ENCODE measurements around the gene AKR1C3. TPM values are rescaled to one million over a fixed set of nuclear protein-coding genes. Genes with fewer than 3 reads are reported as not detected.

The AKR1C3 gene
- total RNA-seq, 2 experiments from 2014 or later = 1.9 to 2.0 TPM

DNA sequence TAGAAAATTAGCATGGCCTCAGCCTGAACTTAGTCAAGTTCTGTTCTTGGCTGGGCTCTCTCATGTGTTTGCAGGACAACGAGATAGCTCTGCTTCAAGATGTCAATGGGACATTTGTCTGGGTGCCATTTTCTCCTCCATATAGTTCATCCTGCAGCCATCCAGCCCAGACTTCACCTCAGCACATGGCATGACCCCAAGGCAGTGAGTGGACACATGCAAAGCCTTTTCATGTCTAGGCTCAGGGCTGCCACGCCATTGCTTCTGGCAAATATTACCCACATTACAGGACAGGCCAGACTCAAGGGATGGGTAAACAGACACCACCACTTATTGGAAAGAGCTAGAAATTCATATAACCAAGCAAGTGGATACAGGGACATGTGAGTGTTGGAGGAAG lies 9.3 kb downstream of the AKR1C3 start:
- no peaks in the 10 kb centered on the region for H3K27me3 ChIP-seq (ENCODE audit: control insufficient read depth in 1 of 2, insufficient read depth in 2 of 2, low read length in 2 of 2)
- no peaks in the 10 kb centered on the region for H3K9me3 ChIP-seq (ENCODE audit: control insufficient read depth in 1 of 2, insufficient read depth in 1 of 2, low read length in 2 of 2)
- ATAC-seq (ENCODE audit: poor library complexity) (no peak), DNase-seq (no peak)
- TF ChIP-seq, protein P1, sequence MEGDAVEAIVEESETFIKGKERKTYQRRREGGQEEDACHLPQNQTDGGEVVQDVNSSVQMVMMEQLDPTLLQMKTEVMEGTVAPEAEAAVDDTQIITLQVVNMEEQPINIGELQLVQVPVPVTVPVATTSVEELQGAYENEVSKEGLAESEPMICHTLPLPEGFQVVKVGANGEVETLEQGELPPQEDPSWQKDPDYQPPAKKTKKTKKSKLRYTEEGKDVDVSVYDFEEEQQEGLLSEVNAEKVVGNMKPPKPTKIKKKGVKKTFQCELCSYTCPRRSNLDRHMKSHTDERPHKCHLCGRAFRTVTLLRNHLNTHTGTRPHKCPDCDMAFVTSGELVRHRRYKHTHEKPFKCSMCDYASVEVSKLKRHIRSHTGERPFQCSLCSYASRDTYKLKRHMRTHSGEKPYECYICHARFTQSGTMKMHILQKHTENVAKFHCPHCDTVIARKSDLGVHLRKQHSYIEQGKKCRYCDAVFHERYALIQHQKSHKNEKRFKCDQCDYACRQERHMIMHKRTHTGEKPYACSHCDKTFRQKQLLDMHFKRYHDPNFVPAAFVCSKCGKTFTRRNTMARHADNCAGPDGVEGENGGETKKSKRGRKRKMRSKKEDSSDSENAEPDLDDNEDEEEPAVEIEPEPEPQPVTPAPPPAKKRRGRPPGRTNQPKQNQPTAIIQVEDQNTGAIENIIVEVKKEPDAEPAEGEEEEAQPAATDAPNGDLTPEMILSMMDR (IDR thresholded peaks at IDR 0.05) = no peak
- Mint-ChIP-seq H3K4me3 (no peak overlapping the region), H3K27ac (no peak overlapping the region), H3K9me3 (no peaks in the 10 kb centered on the region), H3K4me1 (ENCODE audit: low read depth) (no peaks in the 10 kb centered on the region), H3K27me3 (no peaks in the 10 kb centered on the region), H3K36me3 (ENCODE audit: low read depth) (peaks cover 8% of the 10 kb centered on the region)
- H3K4me3 ChIP-seq (ENCODE audit: low read length) = no peak overlapping the region
- peaks cover 6% of the 10 kb centered on the region for H3K36me3 ChIP-seq (ENCODE audit: insufficient read depth, low read length)
- no peaks in the 10 kb centered on the region for H3K4me1 ChIP-seq (ENCODE audit: insufficient read depth, low read length)
- ChIA-PET CTCF (no interaction called here), POLR2A (no interaction called here)
- H3K27ac ChIP-seq (ENCODE audit: low read depth in 1 of 2, low read length in 2 of 2) = no peak overlapping the region
- intact Hi-C loops (cut with DNase I, micrococcal nuclease) = no loop called here

DNA sequence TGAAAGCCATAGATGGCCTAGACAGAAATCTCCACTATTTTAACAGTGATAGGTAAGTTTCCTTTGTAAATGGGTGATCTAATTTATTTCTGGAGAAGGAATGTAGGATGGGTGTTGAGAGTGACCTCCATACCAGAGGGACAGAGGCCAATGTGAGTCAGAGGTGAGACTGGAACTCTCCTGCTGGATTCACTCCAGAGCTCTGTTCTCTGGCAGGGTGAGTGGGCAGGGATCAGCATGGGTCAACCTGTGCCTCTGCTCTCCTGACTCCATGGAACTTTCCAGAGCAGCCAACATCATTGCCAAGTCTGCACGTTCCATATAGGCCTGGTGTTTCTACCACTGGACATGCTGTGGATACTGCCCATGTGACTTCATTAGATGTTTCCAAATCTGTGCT lies 11.4 kb downstream of the AKR1C3 start:
- ChIA-PET POLR2A (no interaction called here), CTCF (no interaction called here)
- Mint-ChIP-seq H3K27ac (no peak overlapping the region), H3K9me3 (no peaks in the 10 kb centered on the region), H3K4me1 (ENCODE audit: low read depth) (no peaks in the 10 kb centered on the region), H3K36me3 (ENCODE audit: low read depth) (peaks cover 8% of the 10 kb centered on the region), H3K4me3 (no peak overlapping the region), H3K27me3 (no peaks in the 10 kb centered on the region)
- intact Hi-C loops (cut with DNase I, micrococcal nuclease) = no loop called here
- Histone ChIP-seq H3K27me3 (ENCODE audit: control insufficient read depth in 1 of 2, insufficient read depth in 2 of 2, low read length in 2 of 2) (no peaks in the 10 kb centered on the region), H3K27ac (ENCODE audit: low read depth in 1 of 2, low read length in 2 of 2) (no peak overlapping the region), H3K36me3 (ENCODE audit: insufficient read depth, low read length) (peaks cover 6% of the 10 kb centered on the region), H3K4me1 (ENCODE audit: insufficient read depth, low read length) (no peaks in the 10 kb centered on the region), H3K9me3 (ENCODE audit: control insufficient read depth in 1 of 2, insufficient read depth in 1 of 2, low read length in 2 of 2) (peaks cover 0 to 5% of the 10 kb centered on the region in 2 experiments), H3K4me3 (ENCODE audit: low read length) (no peak overlapping the region)
- ATAC-seq (ENCODE audit: poor library complexity) = no peak
- no peak for DNase-seq
- TF ChIP-seq, protein P1 (IDR thresholded peaks at IDR 0.05) = no peak

DNA sequence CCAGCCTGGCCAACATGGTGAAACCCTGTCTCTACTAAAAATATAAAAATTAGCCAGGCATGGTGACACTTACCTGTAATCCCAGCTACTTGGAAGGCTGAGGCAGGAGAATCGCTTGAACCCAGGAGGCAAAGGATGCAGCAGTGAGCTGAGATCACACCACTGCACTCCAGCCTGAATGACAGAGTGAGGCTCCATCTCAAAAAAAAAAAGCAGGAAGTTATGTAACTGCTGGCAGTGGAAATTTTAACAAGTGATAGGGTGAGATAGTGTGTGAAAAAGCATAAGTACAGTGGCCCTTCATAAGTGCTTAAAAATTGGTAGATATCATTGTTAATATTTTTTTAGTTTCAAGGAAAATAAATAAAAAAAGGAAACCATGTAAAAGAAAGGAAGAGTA lies 12.3 kb downstream of the AKR1C3 start:
- no peak for ATAC-seq (ENCODE audit: poor library complexity)
- Mint-ChIP-seq H3K27me3 (no peaks in the 10 kb centered on the region), H3K36me3 (ENCODE audit: low read depth) (peaks cover 8% of the 10 kb centered on the region), H3K9me3 (no peaks in the 10 kb centered on the region), H3K4me1 (ENCODE audit: low read depth) (no peaks in the 10 kb centered on the region), H3K27ac (no peak overlapping the region), H3K4me3 (no peak overlapping the region)
- no peak overlapping the region for H3K27ac ChIP-seq (ENCODE audit: low read depth in 1 of 2, low read length in 2 of 2)
- H3K4me1 ChIP-seq (ENCODE audit: insufficient read depth, low read length) = no peaks in the 10 kb centered on the region
- intact Hi-C loops (cut with DNase I, micrococcal nuclease) = no loop called here
- no peak overlapping the region for H3K4me3 ChIP-seq (ENCODE audit: low read length)
- TF ChIP-seq, protein P1 (IDR thresholded peaks at IDR 0.05) = no peak
- ChIA-PET POLR2A (no interaction called here), CTCF (interaction anchor here (1.0 kb wide), 1 partner anchor 12 kb away, joined by 3 read pairs; the partner anchor contains the start of gene AKR1C3)
- no peak for DNase-seq
- no peaks in the 10 kb centered on the region for H3K27me3 ChIP-seq (ENCODE audit: control insufficient read depth in 1 of 2, insufficient read depth in 2 of 2, low read length in 2 of 2)
- peaks cover 0 to 5% of the 10 kb centered on the region in 2 experiments for H3K9me3 ChIP-seq (ENCODE audit: control insufficient read depth in 1 of 2, insufficient read depth in 1 of 2, low read length in 2 of 2)
- H3K36me3 ChIP-seq (ENCODE audit: insufficient read depth, low read length) = peaks cover 6% of the 10 kb centered on the region

All from CD4-positive, alpha-beta T cell (primary cell).